ENCODE results near the gene COG5. TPM values are rescaled to one million over a fixed set of nuclear protein-coding genes. Genes with fewer than 3 reads are reported as not detected.

Gene COG5
- total RNA-seq, 1 experiment from 2014 or later: 20.2 TPM

GRCh38 chr7:107388604-107389003 is 175.1 kb downstream of the COG5 start:
- peaks cover 5 to 9% of the 10 kb centered on the region in 2 experiments for H3K9me3 Mint-ChIP-seq
- H3K23me2 ChIP-seq (ENCODE audit: insufficient read length, low read depth, low read length, poor library complexity, severe bottlenecking): no peaks in the 10 kb centered on the region

More at GRCh38 chr7:107388604-107389003, 175.1 kb downstream of the COG5 start:
- no peak overlapping the region for H3K18ac ChIP-seq (ENCODE audit: insufficient read length, low read depth, low read length)
- no peak overlapping the region for H2BK120ac ChIP-seq (ENCODE audit: low read depth, low read length, poor library complexity, severe bottlenecking)
- H4K8ac ChIP-seq (replicated peaks; ENCODE audit: insufficient read length, low read depth, low read length): no peak overlapping the region
- H2BK12ac ChIP-seq (ENCODE audit: insufficient read length, low read depth, low read length): no peak overlapping the region
- Mint-ChIP-seq H3K27ac (no peak overlapping the region), H3K36me3 (ENCODE audit: insufficient read depth in 1 of 3, low read depth in 3 of 3) (peaks cover 4 to 7% (median 5%) of the 10 kb centered on the region in 3 experiments; a peak in 5 of 7 replicates), H3K4me3 (no peak overlapping the region), H3K4me1 (peaks cover 45 to 60% of the 10 kb centered on the region in 2 experiments), H3K27me3 (ENCODE audit: low read depth) (no peaks in the 10 kb centered on the region)
- no peaks in the 10 kb centered on the region for H3K9me3 ChIP-seq (ENCODE audit: control insufficient read depth, low read depth, low read length)
- no peak overlapping the region for H3T11ph ChIP-seq (ENCODE audit: low read length)
- WGBS (ENCODE audit: extremely low coverage, insufficient read length, low lambda C conversion rate): no CpG with 5 or more reads among the region's 8 CpGs
- no peak overlapping the region for H3K9ac ChIP-seq (ENCODE audit: extremely low read depth, insufficient read length, low read length)
- no peak overlapping the region for H2BK20ac ChIP-seq (ENCODE audit: low read depth, low read length, poor library complexity, severe bottlenecking)
- no peak overlapping the region for H3K4me2 ChIP-seq (ENCODE audit: insufficient read depth, insufficient read length, low read length)
- no peak overlapping the region for H3K14ac ChIP-seq (ENCODE audit: insufficient read depth, low read length)
- H3K23ac ChIP-seq (ENCODE audit: insufficient read length, low read depth, low read length): no peak overlapping the region
- no peak overlapping the region for H4K5ac ChIP-seq (ENCODE audit: insufficient read length, low read depth, low read length)
- H3K4ac ChIP-seq (ENCODE audit: low read depth, low read length): no peak overlapping the region
- H2BK15ac ChIP-seq (ENCODE audit: low read depth, low read length): no peak overlapping the region
- H4K91ac ChIP-seq (ENCODE audit: insufficient read length, low read depth, low read length): no peak overlapping the region
- TF ChIP-seq CTCF (conservative IDR thresholded peaks at IDR 0.05): no peak
- H2BK5ac ChIP-seq (ENCODE audit: insufficient read length, low read length): no peak overlapping the region
- H3K27ac ChIP-seq (ENCODE audit: insufficient read length, low read depth, low read length): no peak overlapping the region
- H3K79me2 ChIP-seq (ENCODE audit: insufficient read depth, low read length): no peaks in the 10 kb centered on the region
- H2AK5ac ChIP-seq (ENCODE audit: insufficient read length, low read length): no peak overlapping the region
- no peaks in the 10 kb centered on the region for H4K20me1 ChIP-seq (ENCODE audit: control insufficient read depth, insufficient read depth, insufficient read length)
- no peaks in the 10 kb centered on the region for H3K79me1 ChIP-seq (ENCODE audit: insufficient read depth, low read depth, low read length, poor library complexity, severe bottlenecking)
- no peak for DNase-seq
- H3K27me3 ChIP-seq (ENCODE audit: insufficient read depth, low read length): no peaks in the 10 kb centered on the region
- peaks cover 2% of the 10 kb centered on the region; the same call in 1 of the 2 replicates for H3K4me1 ChIP-seq (ENCODE audit: insufficient read depth, low read length)
- H2AFZ ChIP-seq (ENCODE audit: low read length): no peak overlapping the region
- no peak overlapping the region for H3K56ac ChIP-seq (ENCODE audit: insufficient read length, low read depth, low read length)

Data from H9 (cell line).